Memory B cell (primary cell): ENCODE data around the gene SIGLEC11.
A peak's percentile ranks its signal among the peaks of the same experiment; 100 is the strongest.

Source experiments
- ATAC-seq: fragments of 150-1000 bp; cut with Tn5 transposase; 2 replicates; pipeline ENCODE4 v1.10.0; 2021; ENCODE audit warnings: low read depth, mild to moderate bottlenecking, moderate library complexity
- DNase-seq, 2 donors: peaks; one replicate each; pipeline ENCODE4 v3.0.0; 2022; ENCODE audit warnings: low spot score in 2 of 2
- H3K27ac Mint-ChIP-seq: one replicate; pipeline ENCODE4 v1.8.0; 2022; ENCODE audit warnings: mild to moderate bottlenecking, moderate library complexity, mixed read lengths
- H3K27me3 Mint-ChIP-seq: one replicate; pipeline ENCODE4 v1.8.0; 2022; ENCODE audit warnings: mixed read lengths
- H3K36me3 Mint-ChIP-seq: one replicate; pipeline ENCODE4 v1.8.0; 2022; ENCODE audit warnings: mild to moderate bottlenecking, mixed read lengths
- H3K4me1 Mint-ChIP-seq: one replicate; pipeline ENCODE4 v1.8.0; 2022; ENCODE audit warnings: mixed read lengths
- H3K4me3 Mint-ChIP-seq: one replicate; pipeline ENCODE4 v1.8.0; 2022; ENCODE audit warnings: mild to moderate bottlenecking, moderate library complexity, mixed read lengths
- H3K9me3 Mint-ChIP-seq: one replicate; pipeline ENCODE4 v1.8.0; 2022; ENCODE audit warnings: mixed read lengths

SIGLEC11 gene

GRCh38 chr19:49906879-49907564, 54.0 kb downstream of the SIGLEC11 start:
- Mint-ChIP-seq H3K9me3 (no peaks in the 10 kb centered on the region), H3K27me3 (no peaks in the 10 kb centered on the region), H3K4me1 (peaks cover 41% of the 10 kb centered on the region), H3K36me3 (peaks cover 6% of the 10 kb centered on the region), H3K27ac (peak overlapping the region; percentile 70), H3K4me3 (peak overlapping the region; percentile 37)
- ATAC-seq (no peak), DNase-seq (no peak)

GRCh38 chr19:49904136-49904535, 56.8 kb downstream of the SIGLEC11 start:
- DNase-seq (no peak), ATAC-seq (no peak)
- H3K4me1 Mint-ChIP-seq = peaks cover 26% of the 10 kb centered on the region
- H3K36me3 Mint-ChIP-seq = peaks cover 6% of the 10 kb centered on the region
- no peak overlapping the region for H3K27ac Mint-ChIP-seq
- no peak overlapping the region for H3K4me3 Mint-ChIP-seq
- H3K27me3 Mint-ChIP-seq = no peaks in the 10 kb centered on the region
- H3K9me3 Mint-ChIP-seq = no peaks in the 10 kb centered on the region
